GM13976 (cell line): ENCODE data around the gene UBE2E1.

Source experiments
- DNase-seq: peaks from one replicate; pipeline ENCODE4 v3.0.0; 2012; ENCODE audit warnings: low spot score
- in situ Hi-C: fragments of 300-500 bp; cut with MboI; formaldehyde crosslinking; loops from one replicate; pipeline ENCODE4 v1.12.0; 2022; ENCODE audit warnings: low sequenced_read_pairs, mixed read lengths, inconsistent platforms; ENCODE audit not compliant: unreplicated experiment
- TF ChIP-seq, protein P1 (sequence below): IDR thresholded peaks from 2 replicates; pipeline ENCODE4 v1.5.1; 2012; ENCODE audit warnings: borderline replicate concordance, mild to moderate bottlenecking; ENCODE audit not compliant: insufficient read depth; ENCODE audit errors: extremely low read depth, missing control alignments, control extremely low read depth

The UBE2E1 gene

DNA sequence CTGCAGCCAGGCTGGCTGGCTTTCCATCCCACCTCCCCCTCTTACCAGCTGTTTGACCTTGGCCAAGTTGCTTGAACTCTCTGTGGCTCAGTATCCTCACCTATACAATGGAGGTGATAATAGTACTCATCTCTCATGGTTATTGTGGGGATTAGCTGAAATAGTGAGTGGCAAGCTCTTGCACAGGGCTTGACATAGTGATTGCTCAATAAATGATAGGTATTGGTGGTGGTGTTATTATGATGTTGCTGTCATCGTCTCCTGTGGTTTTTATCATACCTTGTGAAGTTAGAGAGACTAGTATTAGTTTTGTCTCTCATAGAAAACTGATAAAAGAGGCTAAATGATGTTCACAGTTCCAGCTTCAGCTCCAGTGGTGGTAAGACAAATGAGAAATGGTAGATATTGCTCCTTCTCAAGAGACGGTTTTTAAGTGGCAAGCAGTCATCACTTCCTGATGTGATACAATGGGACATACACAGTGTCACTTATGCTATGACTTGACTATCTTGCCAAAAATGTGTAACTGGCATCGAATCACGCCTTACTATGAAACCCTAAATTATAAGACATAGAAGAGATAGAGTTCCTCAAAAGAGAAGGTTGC lies 12.1 kb upstream of the UBE2E1 start:
- in situ Hi-C loops = no loop called here
- DNase-seq = no peak
- TF ChIP-seq, protein P1, sequence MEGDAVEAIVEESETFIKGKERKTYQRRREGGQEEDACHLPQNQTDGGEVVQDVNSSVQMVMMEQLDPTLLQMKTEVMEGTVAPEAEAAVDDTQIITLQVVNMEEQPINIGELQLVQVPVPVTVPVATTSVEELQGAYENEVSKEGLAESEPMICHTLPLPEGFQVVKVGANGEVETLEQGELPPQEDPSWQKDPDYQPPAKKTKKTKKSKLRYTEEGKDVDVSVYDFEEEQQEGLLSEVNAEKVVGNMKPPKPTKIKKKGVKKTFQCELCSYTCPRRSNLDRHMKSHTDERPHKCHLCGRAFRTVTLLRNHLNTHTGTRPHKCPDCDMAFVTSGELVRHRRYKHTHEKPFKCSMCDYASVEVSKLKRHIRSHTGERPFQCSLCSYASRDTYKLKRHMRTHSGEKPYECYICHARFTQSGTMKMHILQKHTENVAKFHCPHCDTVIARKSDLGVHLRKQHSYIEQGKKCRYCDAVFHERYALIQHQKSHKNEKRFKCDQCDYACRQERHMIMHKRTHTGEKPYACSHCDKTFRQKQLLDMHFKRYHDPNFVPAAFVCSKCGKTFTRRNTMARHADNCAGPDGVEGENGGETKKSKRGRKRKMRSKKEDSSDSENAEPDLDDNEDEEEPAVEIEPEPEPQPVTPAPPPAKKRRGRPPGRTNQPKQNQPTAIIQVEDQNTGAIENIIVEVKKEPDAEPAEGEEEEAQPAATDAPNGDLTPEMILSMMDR = no peak

DNA sequence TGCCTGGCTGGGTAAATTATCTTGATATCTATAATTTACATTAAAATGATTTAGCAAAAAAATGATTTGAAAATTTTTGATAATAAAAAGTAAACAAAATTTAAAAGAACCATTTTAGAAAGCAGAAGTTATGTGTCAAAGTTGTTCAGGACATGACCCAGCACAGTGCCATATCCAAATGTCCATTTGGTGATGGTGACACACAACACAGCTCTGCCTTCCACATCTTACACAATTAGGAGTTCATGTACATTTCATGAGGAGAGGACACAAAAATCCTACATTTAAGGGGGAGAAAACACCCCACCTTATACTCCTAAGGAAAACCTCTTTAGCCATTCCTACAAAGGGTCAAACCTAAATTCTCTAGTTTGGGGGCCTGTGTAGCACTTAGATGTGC lies 10.7 kb upstream of the UBE2E1 start:
- in situ Hi-C loops = no loop called here
- TF ChIP-seq, protein P1 = no peak
- DNase-seq = no peak

DNA sequence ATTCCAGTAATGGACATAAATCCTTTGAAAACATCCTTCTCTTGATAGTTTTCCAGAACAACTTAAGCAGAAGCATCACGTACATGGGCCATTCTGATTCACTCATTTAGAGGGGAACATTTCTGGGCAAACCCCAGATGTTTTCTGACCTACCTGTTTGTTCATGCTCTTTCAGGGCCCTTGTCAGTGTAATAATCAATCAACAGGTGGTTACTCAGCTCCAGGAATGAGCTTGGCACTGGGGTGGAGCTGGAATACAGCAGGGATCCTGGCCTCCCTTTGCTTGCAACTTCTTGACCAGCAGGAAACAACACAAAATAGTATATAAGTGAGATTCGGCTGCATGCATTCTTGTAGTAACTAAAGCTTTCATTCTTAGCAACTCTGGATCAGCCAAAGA lies 9.2 kb upstream of the UBE2E1 start:
- in situ Hi-C loops = no loop called here
- TF ChIP-seq, protein P1 = no peak

DNA sequence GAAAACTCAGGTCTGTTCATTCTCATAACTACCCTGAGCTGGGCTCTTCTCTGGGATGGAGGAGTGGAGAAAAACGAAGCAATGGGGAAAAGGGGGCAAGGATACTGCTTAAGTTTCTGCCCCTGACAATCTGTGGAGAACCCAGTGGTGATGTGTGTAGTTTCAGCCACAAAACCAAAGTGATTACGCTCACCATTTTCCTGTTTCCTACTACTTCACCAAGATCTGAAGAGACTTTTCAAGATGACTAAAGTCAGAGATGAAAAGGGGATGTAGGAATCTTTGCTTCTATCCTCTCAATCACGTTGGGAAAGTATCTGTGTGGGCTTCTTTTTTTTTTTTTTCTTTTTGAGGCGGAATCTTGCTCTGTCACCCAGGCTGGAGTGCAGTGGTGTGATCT lies 8.3 kb upstream of the UBE2E1 start:
- TF ChIP-seq, protein P1 = no peak
- peak; percentile 40 for DNase-seq
- in situ Hi-C loops = no loop called here

More for the DNA sequence above, 9.2 kb upstream of the UBE2E1 start:
- DNase-seq = no peak

DNA sequence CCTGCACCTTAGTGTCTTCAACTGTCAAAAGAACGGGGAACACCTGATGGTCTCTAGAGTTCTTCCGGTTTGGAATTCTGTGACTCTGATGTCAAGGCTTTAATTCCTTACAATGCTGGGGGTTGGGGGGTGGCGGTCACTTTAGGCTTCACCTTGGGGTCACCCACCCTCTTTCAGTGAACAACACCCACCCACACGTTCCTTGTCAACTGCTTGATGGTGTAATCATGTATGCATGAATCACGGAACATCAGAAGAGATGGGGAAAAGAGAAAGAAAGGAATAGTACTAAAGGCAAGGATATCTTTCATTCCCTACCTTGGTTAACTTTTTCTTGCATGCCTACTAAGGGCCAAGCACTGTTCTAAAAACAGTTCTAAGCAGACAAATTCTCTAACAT lies 7.3 kb upstream of the UBE2E1 start:
- DNase-seq = no peak
- in situ Hi-C loops = no loop called here
- TF ChIP-seq, protein P1 = no peak

DNA sequence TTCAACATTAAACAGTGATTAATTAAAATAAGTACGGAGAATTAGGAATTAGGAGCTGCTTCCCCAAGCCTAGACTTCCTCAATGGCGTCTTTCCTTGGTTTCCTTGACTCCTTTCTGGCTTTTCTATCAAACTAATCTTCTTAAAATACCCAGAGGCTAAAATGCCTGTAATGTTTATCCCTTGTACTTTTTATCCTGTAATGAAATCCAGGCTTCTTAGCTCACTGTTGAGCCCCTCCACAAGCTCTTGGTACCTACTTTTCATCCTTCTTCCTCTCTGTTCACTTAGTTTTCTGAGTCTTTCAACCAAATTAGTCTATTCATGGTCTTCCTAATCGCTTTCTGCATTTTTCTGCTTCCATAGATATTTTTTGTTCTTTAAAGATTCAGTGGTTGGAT lies 6.9 kb upstream of the UBE2E1 start:
- in situ Hi-C loops = no loop called here
- TF ChIP-seq, protein P1 = no peak
- DNase-seq = no peak
